Prostate gland (tissue), 2 donors: ENCODE results near the gene PLSCR5.

Experiments used
- CTCF ChIP-seq, 4 experiments: fragments of 200-600 bp in 2 of 4; fragments of 450-650 bp in 2 of 4; sonication (generic) in 2 of 4; IDR thresholded peaks; 1 replicate in 3 of 4; 2 replicates in 1 of 4; pipeline ENCODE4 v1.5.1; 2016 to 2019; ENCODE audit warnings: antibody characterized with exemption in 4 of 4, mild to moderate bottlenecking in 2 of 4, moderate library complexity in 2 of 4
- POLR2A ChIP-seq: fragments of 450-650 bp; IDR thresholded peaks from one replicate; pipeline ENCODE4 v1.6.1; 2016; ENCODE audit warnings: antibody characterized with exemption, mild to moderate bottlenecking
- POLR2AphosphoS5 ChIP-seq: sonication (generic); formaldehyde crosslinking; IDR thresholded peaks from one replicate; pipeline ENCODE4 v1.6.1; 2017; ENCODE audit warnings: antibody characterized with exemption

GRCh38 chr3:146536681-146537080 is 68.5 kb downstream of the PLSCR5 start:
- TF ChIP-seq CTCF (IDR thresholded peaks at IDR 0.05) = no peak
- TF ChIP-seq POLR2AphosphoS5 = no peak
- no peak for TF ChIP-seq POLR2A
